HepG2 (cell line): ENCODE results near the gene SPI1. TPM values are rescaled to one million over a fixed set of nuclear protein-coding genes. Genes with fewer than 3 reads are reported as not detected.

Experiments
- ARID4A ChIP-seq: sonication (generic); formaldehyde crosslinking; IDR thresholded peaks from 2 replicates; pipeline ENCODE4 v1.5.0; 2020; ENCODE audit warnings: mild to moderate bottlenecking, missing genetic modification reagents, borderline replicate concordance
- ATF4 ChIP-seq, 2 experiments: fragments of 450-650 bp in 1 of 2; sonication (generic) in 1 of 2; formaldehyde crosslinking; IDR thresholded peaks; 2 replicates each; pipeline versions ENCODE4 v1.5.0 to v1.8.0; 2020 to 2022; ENCODE audit warnings: mild to moderate bottlenecking in 1 of 2, missing genetic modification reagents in 1 of 2
- CBX1 ChIP-seq: IDR thresholded peaks from one replicate; pipeline ENCODE4 v1.6.1; 2016; ENCODE audit warnings: antibody characterized with exemption, low read depth
- DNMT1 ChIP-seq: sonication (generic); formaldehyde crosslinking; IDR thresholded peaks from 2 replicates; pipeline ENCODE4 v1.5.1; 2020; ENCODE audit warnings: mild to moderate bottlenecking, missing genetic modification reagents
- GMEB2 ChIP-seq: IDR thresholded peaks from 2 replicates; pipeline ENCODE4 v1.6.1; 2016; ENCODE audit warnings: missing biosample characterization, missing genetic modification reagents, low read depth
- HNRNPL ChIP-seq: fragments of 200-400 bp; formaldehyde crosslinking; IDR thresholded peaks from 2 replicates; pipeline ENCODE4 v1.6.1; 2017; ENCODE audit warnings: mild to moderate bottlenecking, low read depth, low read length
- IRF2 ChIP-seq: IDR thresholded peaks from 2 replicates; pipeline ENCODE4 v1.6.1; 2018; ENCODE audit warnings: missing genetic modification reagents, missing compliant biosample characterization
- MAX ChIP-seq: IDR thresholded peaks from 2 replicates; pipeline ENCODE4 v1.6.1; 2012; ENCODE audit warnings: inconsistent platforms
- NONO ChIP-seq, 2 experiments: fragments of 450-650 bp in 1 of 2; sonication (generic) in 1 of 2; formaldehyde crosslinking in 1 of 2; IDR thresholded peaks in 1 of 2; conservative IDR thresholded peaks in 1 of 2; 2 replicates each; pipeline versions ENCODE4 v1.6.1 to v1.8.0; 2017 to 2022; ENCODE audit warnings: mild to moderate bottlenecking in 1 of 2, missing genetic modification reagents in 1 of 2, moderate library complexity in 1 of 2
- SMYD3 ChIP-seq: sonication (generic); formaldehyde crosslinking; IDR thresholded peaks from 2 replicates; pipeline ENCODE4 v1.8.1; 2023; ENCODE audit warnings: mild to moderate bottlenecking, missing genetic modification reagents
- THAP8 ChIP-seq: sonication (generic); formaldehyde crosslinking; IDR thresholded peaks from 2 replicates; pipeline ENCODE4 v1.5.1; 2020; ENCODE audit warnings: missing genetic modification reagents, mild to moderate bottlenecking, borderline replicate concordance
- ZFP36L2 ChIP-seq: sonication (generic); formaldehyde crosslinking; IDR thresholded peaks from 2 replicates; pipeline ENCODE4 v1.4.0; 2020; ENCODE audit warnings: missing genetic modification reagents
- ZNF138 ChIP-seq: sonication (generic); formaldehyde crosslinking; IDR thresholded peaks from 2 replicates; pipeline ENCODE4 v1.5.0; 2020; ENCODE audit warnings: mild to moderate bottlenecking, low read depth, missing genetic modification reagents
- ZNF414 ChIP-seq: sonication (generic); formaldehyde crosslinking; IDR thresholded peaks from 2 replicates; pipeline ENCODE4 v1.5.0; 2020; ENCODE audit warnings: missing genetic modification reagents
- ZNF510 ChIP-seq: sonication (generic); formaldehyde crosslinking; IDR thresholded peaks from 2 replicates; pipeline ENCODE4 v1.4.0; 2020; ENCODE audit warnings: low read depth, mild to moderate bottlenecking, missing genetic modification reagents
- ZXDC ChIP-seq: sonication (generic); formaldehyde crosslinking; IDR thresholded peaks from 2 replicates; pipeline ENCODE4 v1.5.0; 2020; ENCODE audit warnings: mild to moderate bottlenecking, missing genetic modification reagents
- polyA plus RNA-seq, 8 experiments: library from polyadenylated mRNA; depleted of rRNA in 3 of 8; stranded (reverse) in 7 of 8; unstranded in 1 of 8; fragments of >200 nt; fragmentation: Illumina TruSeq in 4 of 8; extraction: Trizol in 4 of 8; gene quantifications; 2 replicates each; pipeline versions ENCODE4 v1.2.1 to v1.2.3, GENCODE V29; 2011 to 2016; ENCODE audit warnings: low read depth in 4 of 8, missing spikeins in 1 of 8, mixed read lengths in 1 of 8; ENCODE audit not compliant: insufficient read depth in 1 of 8
- total RNA-seq, 5 experiments: library from RNA; depleted of rRNA; stranded (reverse); fragments of >200 nt; fragmentation: Illumina TruSeq; extraction: Trizol; gene quantifications; 2 replicates each; pipeline ENCODE4 v1.2.3, GENCODE V29; 2016; ENCODE audit warnings: low read depth in 1 of 5

Gene SPI1
- total and polyA plus RNA-seq, 2 of the 13 experiments (the other 11 are each of a cell fraction or from before 2014, with no cell fraction given) = not detected

GRCh38 chr11:47407746-47408590 lies 29.6 kb upstream of the SPI1 start, which contains the start of gene SLC39A13 (continued):
- TF ChIP-seq ZNF414 (CRISPR knock-in tag) (no peak), ARID4A (peak; percentile 83; the same call in 1 of the 2 replicates), GMEB2 (CRISPR knock-in tag) (no peak; the same call in 1 of the 2 replicates), NONO (IDR thresholded peaks at IDR 0.05) (no peak), NONO (CRISPR knock-in tag; conservative IDR thresholded peaks at IDR 0.05) (peak; percentile 97), IRF2 (peak; percentile 62; the same call in 1 of the 2 replicates), THAP8 (CRISPR knock-in tag) (peak; percentile 91; the same call in 1 of the 2 replicates), DNMT1 (CRISPR knock-in tag) (peak; percentile 69; the same call in 1 of the 2 replicates), ZFP36L2 (CRISPR knock-in tag) (no peak), ZNF138 (CRISPR knock-in tag) (no peak; the same call in 1 of the 2 replicates), ATF4 (CRISPR knock-in tag; IDR thresholded peaks at IDR 0.05) (peak in 1 of 2 experiments; percentile 37; a peak in 1 of 4 replicates), MAX (peak; percentile 78), CBX1 (no peak), SMYD3 (CRISPR knock-in tag) (no peak), ZNF510 (no peak; the same call in 1 of the 2 replicates), HNRNPL (0 out of 2 replicates have a peak, but pooled peaks have one; percentile 9), ZXDC (CRISPR knock-in tag) (peak; percentile 89; the same call in 1 of the 2 replicates)
